GM19193 (cell line): ENCODE data around the gene RNF224.

Source experiments
- POLR2A ChIP-seq: IDR thresholded peaks from 4 replicates; pipeline ENCODE4 v1.6.1; 2011; ENCODE audit not compliant: insufficient read depth, insufficient read length; ENCODE audit errors: extremely low read depth

RNF224 gene

GRCh38 chr9:137225699-137226331, 1.5 kb upstream of the RNF224 start:
- TF ChIP-seq POLR2A: no peak

- no peak for TF ChIP-seq POLR2A
Measured at GRCh38 chr9:137226338-137227053, 806 bp upstream of the RNF224 start.

- no peak for TF ChIP-seq POLR2A
Measured at GRCh38 chr9:137227853-137228505, 677 bp downstream of the RNF224 start.

DNA sequence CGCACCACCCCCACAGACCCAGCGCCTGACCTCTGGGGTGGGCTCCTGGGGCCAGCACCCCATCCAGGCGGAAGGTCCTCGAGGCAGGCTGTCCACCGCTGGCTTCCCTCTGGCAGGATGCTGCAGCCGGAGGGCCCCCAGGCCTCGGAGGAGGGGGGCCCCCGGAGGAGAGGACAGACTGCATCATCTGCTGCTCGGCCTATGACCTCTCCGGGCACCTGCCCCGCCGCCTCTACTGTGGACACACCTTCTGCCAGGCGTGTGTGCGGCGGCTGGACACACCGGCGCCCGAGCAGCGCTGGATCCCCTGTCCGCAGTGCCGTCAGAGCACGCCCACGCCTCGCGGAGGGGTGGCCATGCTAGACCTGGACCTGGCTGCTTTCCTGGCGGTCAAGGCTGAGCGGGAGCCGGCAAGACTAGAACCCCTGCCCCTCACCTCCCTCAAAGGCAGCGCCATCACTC, 1.2 kb downstream of the RNF224 start:
- TF ChIP-seq POLR2A: no peak

- no peak for TF ChIP-seq POLR2A
Measured at GRCh38 chr9:137228968-137229896, 1.9 kb downstream of the RNF224 start.

- no peak for TF ChIP-seq POLR2A
Measured at GRCh38 chr9:137229903-137230704, 2.8 kb downstream of the RNF224 start.

DNA sequence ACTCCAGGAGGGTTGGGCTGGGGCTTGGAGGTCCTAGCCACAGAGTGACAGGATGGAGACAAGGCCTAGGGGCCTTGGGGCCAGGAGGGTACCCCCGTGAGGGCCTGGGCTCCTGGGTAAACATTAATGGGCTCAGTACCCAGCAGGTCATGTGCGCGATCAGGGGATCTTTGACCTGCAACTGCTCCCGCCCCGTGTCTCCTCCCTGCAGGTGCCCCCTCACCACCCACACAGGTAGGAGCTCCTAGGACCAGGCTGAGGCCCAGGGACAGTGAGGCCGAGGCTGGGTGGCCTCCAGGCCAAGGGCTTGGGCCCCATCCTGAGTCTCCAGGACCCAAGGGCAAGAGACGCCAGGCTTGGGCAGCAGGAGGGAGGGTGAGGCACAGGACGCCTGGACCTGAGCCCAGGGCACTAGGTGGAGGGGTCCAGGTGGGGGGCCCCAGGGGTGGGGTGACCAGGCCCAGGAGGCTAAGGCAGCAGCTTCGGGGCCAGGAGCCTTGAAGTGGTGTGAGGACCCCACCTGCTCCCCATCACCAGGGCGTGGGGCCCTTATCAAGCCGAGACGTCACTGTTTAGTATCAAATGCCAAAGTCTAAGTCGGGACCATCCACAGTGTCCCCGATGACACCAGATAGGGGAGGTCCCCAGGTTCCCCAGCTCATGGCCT, 3.5 kb downstream of the RNF224 start, which contains the start of gene SLC34A3:
SLC34A3 (plus strand) TSS at position 197 of the 667 bp plus-strand sequence. CDS start 802 bp downstream, outside the sequence.
- TF ChIP-seq POLR2A: no peak

DNA sequence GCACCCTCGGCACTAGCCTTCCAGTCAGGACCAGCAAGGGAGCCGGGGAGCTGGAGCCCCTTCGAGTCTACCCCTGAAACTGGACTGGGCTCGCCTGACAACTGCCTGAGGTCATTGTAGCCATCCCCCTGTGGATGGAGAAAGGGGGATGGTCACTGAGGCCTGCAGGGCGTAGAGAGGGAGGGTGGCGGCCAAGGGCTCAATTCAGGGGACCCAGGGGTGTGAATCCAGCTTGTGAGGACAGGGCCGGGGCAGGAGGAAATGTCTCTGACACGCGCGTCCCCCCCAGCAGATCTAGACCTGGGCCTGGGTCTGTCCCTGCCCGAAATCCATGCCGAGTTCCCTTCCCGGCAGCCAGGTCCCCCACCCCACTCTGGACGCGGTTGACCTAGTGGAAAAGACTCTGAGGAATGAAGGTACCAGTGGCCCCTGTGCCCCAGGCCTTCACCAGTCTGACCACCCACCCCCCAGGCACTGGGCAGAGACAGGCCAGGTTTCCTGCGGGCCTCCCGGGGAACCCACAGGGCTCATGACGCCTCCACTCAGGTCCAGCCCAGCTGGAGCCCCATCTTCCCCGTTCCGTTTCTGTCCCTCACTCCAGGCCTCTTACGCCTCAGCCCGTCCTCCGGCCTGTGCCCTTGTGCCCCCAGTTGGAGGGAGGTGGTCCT, 4.2 kb downstream of the RNF224 start:
- no peak for TF ChIP-seq POLR2A

- no peak for TF ChIP-seq POLR2A
Measured at GRCh38 chr9:137232101-137232500, 4.8 kb downstream of the RNF224 start.

DNA sequence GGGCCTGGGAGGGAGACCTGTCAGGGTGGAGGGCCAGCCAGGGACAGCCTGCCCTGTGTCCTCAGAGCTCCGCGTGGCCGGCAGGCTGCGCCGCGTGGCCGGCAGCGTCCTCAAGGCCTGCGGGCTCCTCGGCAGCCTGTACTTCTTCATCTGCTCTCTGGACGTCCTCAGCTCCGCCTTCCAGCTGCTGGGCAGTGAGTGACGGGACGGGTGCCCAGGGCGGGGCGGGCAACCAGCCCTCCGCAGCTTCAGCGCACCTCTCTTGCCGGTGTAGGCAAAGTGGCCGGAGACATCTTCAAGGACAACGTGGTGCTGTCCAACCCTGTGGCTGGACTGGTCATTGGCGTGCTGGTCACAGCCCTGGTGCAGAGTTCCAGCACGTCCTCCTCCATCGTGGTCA, 5.2 kb downstream of the RNF224 start:
- TF ChIP-seq POLR2A: no peak

GRCh38 chr9:137233143-137233980, 6.1 kb downstream of the RNF224 start:
- no peak for TF ChIP-seq POLR2A
